T-cell (primary cell): ENCODE results near the gene LCE3A. TPM values are rescaled to one million over a fixed set of nuclear protein-coding genes. Genes with fewer than 3 reads are reported as not detected.

Experiments used
- ATAC-seq, 4 experiments: fragments of 200-7000 bp in 3 of 4; fragments of 150-1000 bp in 1 of 4; cut with Tn5 transposase; replicated peaks in 1 of 4; 1 replicate in 3 of 4; 2 replicates in 1 of 4; pipeline ENCODE4 v1.10.0; 2021; ENCODE audit warnings: moderate library complexity in 3 of 4, mild to moderate bottlenecking in 2 of 4, moderate number of reproducible peaks in 1 of 4
- CTCF ChIA-PET, 2 donors: fragments of 300-600 bp; sonication (Branson Sonifier 250); formaldehyde crosslinking; loops; one replicate each; lab custom pipeline; 2022; ENCODE audit warnings: antibody characterized with exemption in 2 of 2; lab: Charles Lee
- POLR2A ChIA-PET, 2 donors: fragments of 300-600 bp; sonication (Branson Sonifier 250); formaldehyde crosslinking; loops; one replicate each; lab custom pipeline; 2022; ENCODE audit warnings: antibody characterized with exemption in 2 of 2; lab: Charles Lee
- DNase-seq, 35 experiments: peaks; one replicate each; pipeline versions ENCODE4 v3.0.0 to v3.0.0-alpha.2; 2013 to 2023
- H3K27ac ChIP-seq: one replicate; pipeline ENCODE4 v1.5.1; 2013; ENCODE audit warnings: low read length
- H3K27me3 ChIP-seq, 2 experiments: replicated peaks in 1 of 2; 1 replicate in 1 of 2; 2 replicates in 1 of 2; pipeline versions ENCODE4 v1.6.1 to v1.7.0; 2013; ENCODE audit warnings: low read length in 1 of 2, mixed read lengths in 1 of 2; ENCODE audit not compliant: control insufficient read depth in 2 of 2, insufficient read depth in 2 of 2; ENCODE audit errors: extremely low read depth in 1 of 2
- H3K36me3 ChIP-seq, 2 donors: 1 replicate in 1 of 2; 2 replicates in 1 of 2; pipeline versions ENCODE4 v1.6.1 to v1.7.0; 2013; ENCODE audit warnings: low read length in 1 of 2; ENCODE audit not compliant: control insufficient read depth in 2 of 2, insufficient read depth in 1 of 2; ENCODE audit errors: extremely low read depth in 1 of 2
- H3K4me1 ChIP-seq, 2 experiments: 1 replicate in 1 of 2; 2 replicates in 1 of 2; pipeline versions ENCODE4 v1.6.1 to v1.7.0; 2013; ENCODE audit warnings: low read length in 2 of 2, mixed read lengths in 1 of 2; ENCODE audit not compliant: insufficient read depth in 2 of 2, control insufficient read depth in 1 of 2; ENCODE audit errors: extremely low read depth in 1 of 2
- H3K4me3 ChIP-seq, 2 donors: 1 replicate in 1 of 2; 2 replicates in 1 of 2; pipeline versions ENCODE4 v1.5.1 to v1.7.0; 2013; ENCODE audit warnings: mild to moderate bottlenecking in 2 of 2, low read length in 1 of 2, moderate library complexity in 1 of 2; ENCODE audit not compliant: control insufficient read depth in 1 of 2; ENCODE audit errors: extremely low read depth in 1 of 2
- H3K9me3 ChIP-seq: 2 replicates; pipeline ENCODE4 v1.7.0; 2013
- H3K27ac Mint-ChIP-seq, 2 donors: one replicate each; pipeline ENCODE4 v1.8.0; 2020 to 2021; ENCODE audit warnings: mild to moderate bottlenecking in 2 of 2, mixed read lengths in 2 of 2
- H3K27me3 Mint-ChIP-seq, 2 donors: one replicate each; pipeline ENCODE4 v1.8.0; 2021 to 2022; ENCODE audit warnings: mixed read lengths in 2 of 2
- H3K36me3 Mint-ChIP-seq: one replicate; pipeline ENCODE4 v1.8.0; 2021; ENCODE audit warnings: mixed read lengths
- H3K4me1 Mint-ChIP-seq, 3 donors: one replicate each; pipeline ENCODE4 v1.8.0; 2020 to 2022; ENCODE audit warnings: mixed read lengths in 3 of 3, mild to moderate bottlenecking in 1 of 3
- H3K4me3 Mint-ChIP-seq, 3 donors: one replicate each; pipeline ENCODE4 v1.8.0; 2020 to 2022; ENCODE audit warnings: mild to moderate bottlenecking in 3 of 3, mixed read lengths in 3 of 3, moderate library complexity in 3 of 3
- H3K9me3 Mint-ChIP-seq, 3 donors: one replicate each; pipeline ENCODE4 v1.8.0; 2020 to 2022; ENCODE audit warnings: mixed read lengths in 3 of 3
- whole genome bisulfite sequencing: methylation state at CpG from one replicate; pipeline ENCODE4 v1.1.5; 2013; ENCODE audit warnings: missing lambda C conversion rate; ENCODE audit not compliant: insufficient coverage; 5-methylcytosine and 5-hydroxymethylcytosine counted together
- total RNA-seq, 35 experiments: library from RNA in 6 of 35; stranded (reverse) in 6 of 35; fragments of 120-200 nt in 1 of 35; gene quantifications; one replicate each; pipeline versions ENCODE4 v1.2.1 to v1.2.4 and lab custom pipeline; 2013 to 2026

Gene LCE3A
- total RNA-seq, 5 donors from 2014 or later (not counting 1 experiment from before 2014, with no cell fraction given), result not detected

GRCh38 chr1:152630596-152630995, 7.7 kb upstream of the LCE3A start:
- Histone ChIP-seq H3K27me3 (peaks cover 0 to 22% of the 10 kb centered on the region in 2 experiments), H3K9me3 (no peaks in the 10 kb centered on the region), H3K27ac (no peak overlapping the region), H3K36me3 (no peaks in the 10 kb centered on the region), H3K4me3 (no peak overlapping the region), H3K4me1 (no peaks in the 10 kb centered on the region)
- CTCF ChIA-PET, result no interaction called here
- peaks cover 29% of the 10 kb centered on the region in 2 donors for H3K27me3 Mint-ChIP-seq
- no peak overlapping the region for H3K4me3 Mint-ChIP-seq
- H3K9me3 Mint-ChIP-seq, result no peaks in the 10 kb centered on the region
- H3K4me1 Mint-ChIP-seq, result no peaks in the 10 kb centered on the region
- POLR2A ChIA-PET, result no interaction called here
- DNase-seq, result no peak
- WGBS, result 86% methylated on average over 1 of the region's 3 CpGs
- no peak for ATAC-seq
- no peaks in the 10 kb centered on the region for H3K36me3 Mint-ChIP-seq
- no peak overlapping the region for H3K27ac Mint-ChIP-seq

DNA sequence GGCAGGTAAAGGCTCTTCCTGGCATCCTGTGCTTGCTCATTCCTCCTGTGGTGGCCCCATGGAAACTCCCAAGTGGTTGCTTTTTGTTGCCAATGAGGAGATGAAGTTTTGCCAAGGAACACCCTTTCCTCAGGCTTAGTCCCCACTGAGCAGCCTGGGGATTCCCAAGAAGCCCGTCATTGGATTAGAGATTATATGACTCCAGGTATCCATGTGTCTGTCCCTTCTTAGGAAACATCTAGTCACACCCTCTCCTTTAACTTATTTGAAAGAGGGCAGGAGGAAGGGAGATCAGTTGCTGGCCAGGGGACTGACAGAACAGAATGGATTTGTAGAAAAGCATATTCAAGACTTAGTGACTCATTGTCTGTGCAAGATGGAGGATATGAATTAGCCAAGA, 3.8 kb upstream of the LCE3A start:
- H3K27ac Mint-ChIP-seq, result no peak overlapping the region
- no peaks in the 10 kb centered on the region for H3K9me3 ChIP-seq
- H3K9me3 Mint-ChIP-seq, result no peaks in the 10 kb centered on the region
- peaks cover 41 to 43% of the 10 kb centered on the region in 2 donors for H3K27me3 Mint-ChIP-seq
- CTCF ChIA-PET, result no interaction called here
- H3K4me3 ChIP-seq, result no peak overlapping the region
- H3K36me3 ChIP-seq, result no peaks in the 10 kb centered on the region
- H3K27ac ChIP-seq, result no peak overlapping the region
- no peaks in the 10 kb centered on the region for H3K4me1 ChIP-seq
- peaks cover 0 to 5% (median 4%) of the 10 kb centered on the region in 3 donors for H3K4me1 Mint-ChIP-seq
- no peak overlapping the region for H3K4me3 Mint-ChIP-seq
- ATAC-seq, result no peak
- H3K36me3 Mint-ChIP-seq, result no peaks in the 10 kb centered on the region
- no peak for DNase-seq
- no CpG with 5 or more reads among the region's 1 CpG for WGBS
- peaks cover 0 to 42% of the 10 kb centered on the region in 2 experiments for H3K27me3 ChIP-seq
- POLR2A ChIA-PET, result no interaction called here

DNA sequence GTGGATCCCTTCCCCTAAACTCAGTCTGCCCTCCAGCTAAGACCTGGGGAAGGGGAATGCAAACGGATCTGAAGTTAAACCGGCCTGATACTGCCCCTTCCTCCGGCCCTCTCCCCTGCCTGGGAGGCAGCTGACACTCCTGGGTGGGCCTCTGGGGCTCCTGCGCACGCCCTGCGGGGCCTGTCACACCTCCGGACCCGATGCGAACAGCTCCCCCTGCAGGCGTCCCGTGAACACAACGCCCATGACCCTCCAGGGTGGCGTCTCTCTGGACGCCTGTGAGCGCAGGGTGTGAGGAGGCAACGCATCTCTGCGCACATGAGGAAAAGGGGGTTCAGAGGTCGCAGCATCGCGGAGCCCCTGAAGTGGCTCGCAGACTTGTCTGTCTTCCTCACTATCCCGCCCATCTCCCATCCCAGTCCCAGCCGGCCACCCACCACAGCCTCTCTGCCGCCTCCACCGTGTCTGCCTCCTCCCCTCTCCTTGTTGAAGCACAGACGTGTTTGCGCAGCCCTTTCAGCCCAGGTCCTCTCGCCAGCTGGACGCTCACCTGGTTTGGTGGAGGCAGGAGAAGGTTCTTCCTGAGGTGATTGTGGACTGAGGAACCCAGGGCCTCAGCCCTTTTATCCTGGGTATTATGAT, 421 bp upstream of the LCE3A start:
- peak in 4 of 35 experiments; percentile 0 to 5 (median 2) for DNase-seq
- CTCF ChIA-PET, result no interaction called here
- Histone ChIP-seq H3K4me1 (no peaks in the 10 kb centered on the region), H3K9me3 (no peaks in the 10 kb centered on the region), H3K4me3 (no peak overlapping the region), H3K36me3 (no peaks in the 10 kb centered on the region), H3K27ac (no peak overlapping the region), H3K27me3 (peaks cover 0 to 28% of the 10 kb centered on the region in 2 experiments)
- Mint-ChIP-seq H3K4me3 (no peak overlapping the region), H3K27ac (no peak overlapping the region), H3K4me1 (peaks cover 0 to 5% (median 4%) of the 10 kb centered on the region in 3 donors), H3K36me3 (no peaks in the 10 kb centered on the region), H3K27me3 (peaks cover 30 to 31% of the 10 kb centered on the region in 2 donors), H3K9me3 (peaks cover 5 to 11% (median 9%) of the 10 kb centered on the region in 3 donors)
- ATAC-seq, result no peak
- WGBS, result 28% methylated on average over 17 of the region's 29 CpGs
- POLR2A ChIA-PET, result no interaction called here

- Histone ChIP-seq H3K36me3 (no peaks in the 10 kb centered on the region), H3K27ac (no peak overlapping the region), H3K27me3 (peaks cover 0 to 25% of the 10 kb centered on the region in 2 experiments), H3K4me3 (no peak overlapping the region), H3K9me3 (no peaks in the 10 kb centered on the region), H3K4me1 (no peaks in the 10 kb centered on the region)
- peaks cover 19 to 26% of the 10 kb centered on the region in 2 donors for H3K27me3 Mint-ChIP-seq
- no peak overlapping the region for H3K4me3 Mint-ChIP-seq
- 72% methylated on average over 3 of the region's 3 CpGs for WGBS
- no peak for ATAC-seq
- H3K4me1 Mint-ChIP-seq, result peaks cover 0 to 5% (median 4%) of the 10 kb centered on the region in 3 donors
- H3K36me3 Mint-ChIP-seq, result no peaks in the 10 kb centered on the region
- no peak overlapping the region for H3K27ac Mint-ChIP-seq
- ChIA-PET CTCF (interaction anchor here in 1 of 2 donors (0.7 kb wide), 1 partner anchor 22 kb away, joined by 3 read pairs; no protein-coding TSS in a partner anchor), POLR2A (no interaction called here)
- no peak for DNase-seq
- H3K9me3 Mint-ChIP-seq, result peaks cover 6 to 12% (median 9%) of the 10 kb centered on the region in 3 donors
Observed at GRCh38 chr1:152621993-152622392, 910 bp downstream of the LCE3A start.

DNA sequence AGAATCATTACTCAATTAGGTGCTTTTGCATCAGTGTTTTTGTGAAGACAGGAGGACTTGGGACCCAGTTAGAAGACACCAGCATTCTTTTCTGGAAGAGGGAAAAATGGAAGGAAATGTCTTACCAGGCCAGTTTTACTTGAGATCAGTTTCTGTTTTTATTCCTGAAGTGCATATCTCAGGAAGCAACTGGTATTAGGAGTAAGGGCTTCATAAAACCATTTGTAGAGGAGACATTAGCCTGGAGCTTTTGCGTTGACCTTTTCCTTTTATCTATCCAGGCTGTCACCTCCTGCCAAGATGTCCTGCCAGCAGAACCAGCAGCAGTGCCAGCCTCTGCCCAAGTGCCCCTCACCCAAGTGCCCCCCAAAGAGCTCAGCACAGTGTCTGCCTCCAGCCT, 9.4 kb downstream of the LCE3A start, which contains the start of gene LCE3B:
TSS of gene LCE3B (plus strand) at position 301 of the 400 bp plus-strand sequence. CDS start at position 301, 0 bp downstream.
- Histone ChIP-seq H3K27me3 (no peaks in the 10 kb centered on the region), H3K4me1 (no peaks in the 10 kb centered on the region), H3K27ac (no peak within 1 kb of the TSS), H3K4me3 (no peak within 1 kb of the TSS), H3K9me3 (no peaks in the 10 kb centered on the region), H3K36me3 (no peaks in the 10 kb centered on the region)
- CTCF ChIA-PET, result no interaction called here
- H3K4me3 Mint-ChIP-seq, result no peak within 1 kb of the TSS
- POLR2A ChIA-PET, result no interaction called here
- peaks cover 2 to 7% (median 3%) of the 10 kb centered on the region in 3 donors for H3K9me3 Mint-ChIP-seq
- DNase-seq (no peak), ATAC-seq (no peak)
- no peaks in the 10 kb centered on the region for H3K36me3 Mint-ChIP-seq
- no CpG with 5 or more reads among the region's 1 CpG for WGBS
- H3K4me1 Mint-ChIP-seq, result no peaks in the 10 kb centered on the region
- peaks cover 0 to 52% of the 10 kb centered on the region in 2 donors for H3K27me3 Mint-ChIP-seq
- no peak within 1 kb of the TSS for H3K27ac Mint-ChIP-seq

GRCh38 chr1:152599934-152600333, 23.0 kb downstream of the LCE3A start, which contains the start of gene LCE3C:
LCE3C (plus strand) TSS chr1:152600234; CDS start chr1:152600732, 498 bp downstream.
- H3K9me3 Mint-ChIP-seq, result peaks cover 0 to 5% (median 2%) of the 10 kb centered on the region in 3 donors
- WGBS, result no CpG with 5 or more reads among the region's 4 CpGs
- H3K9me3 ChIP-seq, result no peaks in the 10 kb centered on the region
- H3K36me3 ChIP-seq, result no peaks in the 10 kb centered on the region
- H3K4me3 Mint-ChIP-seq, result no peak within 1 kb of the TSS
- no peaks in the 10 kb centered on the region for H3K4me1 Mint-ChIP-seq
- no peaks in the 10 kb centered on the region for H3K4me1 ChIP-seq
- H3K36me3 Mint-ChIP-seq, result no peaks in the 10 kb centered on the region
- no peak within 1 kb of the TSS for H3K27ac Mint-ChIP-seq
- ChIA-PET CTCF (no interaction called here), POLR2A (no interaction called here)
- peaks cover 0 to 13% of the 10 kb centered on the region in 2 experiments for H3K27me3 ChIP-seq
- ATAC-seq (no peak), DNase-seq (no peak)
- H3K27ac ChIP-seq, result no peak within 1 kb of the TSS
- H3K27me3 Mint-ChIP-seq, result peaks cover 0 to 14% of the 10 kb centered on the region in 2 donors
- H3K4me3 ChIP-seq, result no peak within 1 kb of the TSS
